WTC11 (cell line): ENCODE results near the gene ANO1. TPM values are rescaled to one million over a fixed set of nuclear protein-coding genes. Genes with fewer than 3 reads are reported as not detected.
A peak's percentile ranks its signal among the peaks of the same experiment; 100 is the strongest.

Source experiments
- ATAC-seq: fragments of 200-7000 bp; cut with Tn5 transposase; 2 replicates; pipeline ENCODE4 v1.10.0; 2021; ENCODE audit warnings: mild to moderate bottlenecking, moderate library complexity
- CTCF ChIA-PET: fragments of 300-600 bp; sonication (Branson Sonifier 250); formaldehyde crosslinking; loops from one replicate; lab custom pipeline; 2021; ENCODE audit warnings: antibody characterized with exemption; lab: Charles Lee
- POLR2A ChIA-PET: fragments of 350-600 bp; sonication (Branson Sonifier 250); formaldehyde crosslinking; loops from one replicate; lab custom pipeline; 2021; ENCODE audit warnings: antibody characterized with exemption; lab: Charles Lee
- DNase-seq: peaks from one replicate; pipeline ENCODE4 v3.0.0; 2021; ENCODE audit warnings: low spot score
- H3K27ac Mint-ChIP-seq: 2 replicates; pipeline ENCODE4 v1.8.0; 2021; ENCODE audit warnings: mixed read lengths
- H3K27me3 Mint-ChIP-seq: 2 replicates; pipeline ENCODE4 v1.8.0; 2021; ENCODE audit warnings: low read depth, mild to moderate bottlenecking, moderate library complexity, mixed read lengths
- H3K36me3 Mint-ChIP-seq: 2 replicates; pipeline ENCODE4 v1.8.0; 2021; ENCODE audit warnings: mixed read lengths
- H3K4me1 Mint-ChIP-seq: 2 replicates; pipeline ENCODE4 v1.8.0; 2022; ENCODE audit warnings: mixed read lengths
- H3K4me3 Mint-ChIP-seq: 2 replicates; pipeline ENCODE4 v1.8.0; 2021; ENCODE audit warnings: mild to moderate bottlenecking, moderate library complexity, mixed read lengths
- H3K9me3 Mint-ChIP-seq: 2 replicates; pipeline ENCODE4 v1.8.0; 2021; ENCODE audit warnings: mixed read lengths
- ARID4B ChIP-seq: sonication (generic); formaldehyde crosslinking; IDR thresholded peaks from 2 replicates; pipeline ENCODE4 v1.8.0; 2023; ENCODE audit warnings: missing genetic modification reagents, mild to moderate bottlenecking, borderline replicate concordance
- ATF1 ChIP-seq: sonication (generic); formaldehyde crosslinking; IDR thresholded peaks from 2 replicates; pipeline ENCODE4 v1.8.1; 2023; ENCODE audit warnings: mild to moderate bottlenecking, moderate library complexity, missing genetic modification reagents
- ERG ChIP-seq: fragments of 250-450 bp; sonication (Bioruptor Pico); IDR thresholded peaks from 2 replicates; pipeline ENCODE4 v1.8.0; 2021; ENCODE audit warnings: mild to moderate bottlenecking
- FOXP1 ChIP-seq: sonication (generic); formaldehyde crosslinking; IDR thresholded peaks from 2 replicates; pipeline ENCODE4 v1.8.0; 2022; ENCODE audit warnings: missing genetic modification reagents, mild to moderate bottlenecking, moderate library complexity, borderline replicate concordance
- IRF2 ChIP-seq: sonication (generic); formaldehyde crosslinking; IDR thresholded peaks from 2 replicates; pipeline ENCODE4 v1.8.0; 2022; ENCODE audit warnings: low read depth, missing genetic modification reagents, borderline replicate concordance
- NFATC4 ChIP-seq: fragments of 250-450 bp; sonication (Bioruptor Pico); IDR thresholded peaks from 2 replicates; pipeline ENCODE4 v1.9.0; 2021; ENCODE audit warnings: mild to moderate bottlenecking
- NFE2L1 ChIP-seq: sonication (generic); formaldehyde crosslinking; IDR thresholded peaks from 2 replicates; pipeline ENCODE4 v1.8.1; 2023; ENCODE audit warnings: missing genetic modification reagents
- NR2C2 ChIP-seq: sonication (generic); formaldehyde crosslinking; IDR thresholded peaks from 2 replicates; pipeline ENCODE4 v1.8.0; 2022; ENCODE audit warnings: mild to moderate bottlenecking, missing genetic modification reagents
- OVOL2 ChIP-seq: fragments of 250-450 bp; sonication (Bioruptor Pico); IDR thresholded peaks from 2 replicates; pipeline ENCODE4 v1.9.0; 2021; ENCODE audit warnings: mild to moderate bottlenecking, borderline replicate concordance
- SMAD3 ChIP-seq: sonication (generic); formaldehyde crosslinking; IDR thresholded peaks from 2 replicates; pipeline ENCODE4 v1.8.0; 2022; ENCODE audit warnings: missing genetic modification reagents, mild to moderate bottlenecking, borderline replicate concordance
- SP1 ChIP-seq: sonication (generic); formaldehyde crosslinking; conservative IDR thresholded peaks from 2 replicates; pipeline ENCODE4 v1.8.1; 2022; ENCODE audit warnings: missing genetic modification reagents
- TEAD1 ChIP-seq: sonication (generic); formaldehyde crosslinking; IDR thresholded peaks from 2 replicates; pipeline ENCODE4 v1.8.0; 2022; ENCODE audit warnings: mild to moderate bottlenecking, missing genetic modification reagents
- ZNF416 ChIP-seq: fragments of 250-450 bp; sonication (Bioruptor Pico); IDR thresholded peaks from 2 replicates; pipeline ENCODE4 v1.9.0; 2021; ENCODE audit warnings: mild to moderate bottlenecking, inconsistent platforms
- total RNA-seq: library from RNA; stranded (reverse); gene quantifications from 3 replicates; pipeline ENCODE4 v1.2.3, GENCODE V29; 2021

Gene ANO1
- total RNA-seq, 1 experiment from 2014 or later, result 4.1 TPM

GRCh38 chr11:70120674-70121073 is 42.6 kb downstream of the ANO1 start (continued):
- TF ChIP-seq ATF1 (CRISPR knock-in tag), result no peak
- TF ChIP-seq FOXP1 (CRISPR knock-in tag), result no peak
- TF ChIP-seq ERG (CRISPR knock-in tag), result no peak
- TF ChIP-seq ZNF416 (CRISPR knock-in tag), result no peak
- no peak for TF ChIP-seq ARID4B (CRISPR knock-in tag)
- TF ChIP-seq SP1 (CRISPR knock-in tag), result no peak
- TF ChIP-seq SMAD3 (CRISPR knock-in tag), result no peak
- no peak for TF ChIP-seq NR2C2

GRCh38 chr11:70122490-70123198 is 44.5 kb downstream of the ANO1 start:
- peak; percentile 32 for ATAC-seq
- no peaks in the 10 kb centered on the region for H3K36me3 Mint-ChIP-seq
- no peak for DNase-seq
- ChIA-PET POLR2A (no interaction called here), CTCF (interaction anchor here (0.7 to 2.8 kb wide), 4 partner anchors 16 to 204 kb away, joined by 3 to 9 read pairs (median 3); no protein-coding TSS in a partner anchor)
- no peaks in the 10 kb centered on the region for H3K27me3 Mint-ChIP-seq
- no peak for TF ChIP-seq TEAD1
- no peak overlapping the region for H3K4me3 Mint-ChIP-seq
- peaks cover 7% of the 10 kb centered on the region for H3K4me1 Mint-ChIP-seq
- H3K27ac Mint-ChIP-seq, result no peak overlapping the region
- H3K9me3 Mint-ChIP-seq, result peaks cover 17% of the 10 kb centered on the region

- Mint-ChIP-seq H3K27me3 (no peaks in the 10 kb centered on the region), H3K27ac (no peak overlapping the region), H3K36me3 (no peaks in the 10 kb centered on the region), H3K4me1 (peaks cover 18% of the 10 kb centered on the region), H3K4me3 (no peak overlapping the region), H3K9me3 (peaks cover 11% of the 10 kb centered on the region)
- DNase-seq, result no peak
- TF ChIP-seq NFE2L1 (CRISPR knock-in tag) (no peak), IRF2 (CRISPR knock-in tag) (no peak), OVOL2 (CRISPR knock-in tag) (no peak), NFATC4 (CRISPR knock-in tag) (no peak), ERG (CRISPR knock-in tag) (no peak)
- no peak for ATAC-seq
- CTCF ChIA-PET, result interaction anchor here (1.4 to 2.8 kb wide), 2 partner anchors 34 to 56 kb away, joined by 3 to 9 read pairs; no protein-coding TSS in a partner anchor
- POLR2A ChIA-PET, result interaction anchor here (0.7 kb wide), 1 partner anchor 72 kb away, joined by 3 read pairs; no protein-coding TSS in a partner anchor
Observed at GRCh38 chr11:70123711-70124110, 45.6 kb downstream of the ANO1 start.
